Measurements from ENCODE around the gene GPR35.
"Not testable (repeated sequence)": the region's sequence is repeated elsewhere in the genome, so short reads cannot be mapped to it uniquely, and the experiment has no call there.

The GPR35 gene

DNA sequence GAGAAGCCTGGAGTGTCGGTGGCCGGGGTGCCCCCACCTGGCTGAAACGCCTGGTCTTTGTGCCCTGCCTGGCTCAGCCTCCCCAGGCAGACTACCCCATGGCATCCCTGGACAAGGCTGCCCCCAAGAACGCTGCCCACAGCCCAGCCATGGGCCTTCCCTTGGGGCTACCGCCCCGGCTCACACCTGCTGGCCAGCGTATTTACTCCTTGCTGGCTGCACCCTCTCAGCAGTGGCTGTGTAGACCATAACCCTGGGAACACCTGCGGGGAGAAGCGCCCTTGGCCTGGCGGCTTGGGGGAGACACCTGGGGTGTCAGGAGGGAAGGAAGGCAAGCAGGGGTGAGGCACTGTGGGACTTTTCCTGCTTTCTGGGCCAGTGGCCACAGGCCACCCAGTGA lies 21.4 kb upstream of the GPR35 start:
- FAIRE-seq: no peak

DNA sequence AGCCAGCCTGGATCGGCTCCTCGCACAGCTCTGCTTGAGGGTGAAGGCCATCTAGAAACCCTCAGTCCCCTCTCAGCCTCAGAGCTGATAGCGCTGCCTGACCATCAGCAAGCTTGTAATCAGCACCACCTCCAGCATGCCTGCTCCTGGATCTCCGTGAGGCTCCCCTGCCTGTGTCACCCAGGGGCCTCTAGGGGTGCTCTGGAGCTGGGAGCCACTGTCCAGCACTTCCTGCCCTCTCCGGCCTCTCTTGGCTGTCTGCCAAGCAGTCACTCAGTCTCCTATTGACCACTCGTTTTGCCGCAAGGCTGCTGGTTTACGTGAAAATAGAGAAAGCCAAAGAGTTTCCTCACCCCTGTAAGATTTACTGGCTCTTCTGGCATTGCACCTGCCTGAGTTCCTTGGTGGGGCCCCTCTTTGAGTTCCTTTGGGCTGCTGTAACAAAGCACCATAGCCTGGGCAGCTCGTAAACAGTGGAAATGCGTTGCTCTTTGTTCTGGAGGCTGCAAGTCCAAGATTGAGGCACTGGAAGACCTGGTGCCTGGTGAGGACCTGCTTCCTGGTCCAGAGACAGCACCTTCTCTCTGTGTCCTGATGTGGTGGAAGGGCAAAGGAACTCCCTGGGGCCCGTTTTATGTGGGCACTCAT lies 20.9 kb upstream of the GPR35 start:
- FAIRE-seq: no peak

DNA sequence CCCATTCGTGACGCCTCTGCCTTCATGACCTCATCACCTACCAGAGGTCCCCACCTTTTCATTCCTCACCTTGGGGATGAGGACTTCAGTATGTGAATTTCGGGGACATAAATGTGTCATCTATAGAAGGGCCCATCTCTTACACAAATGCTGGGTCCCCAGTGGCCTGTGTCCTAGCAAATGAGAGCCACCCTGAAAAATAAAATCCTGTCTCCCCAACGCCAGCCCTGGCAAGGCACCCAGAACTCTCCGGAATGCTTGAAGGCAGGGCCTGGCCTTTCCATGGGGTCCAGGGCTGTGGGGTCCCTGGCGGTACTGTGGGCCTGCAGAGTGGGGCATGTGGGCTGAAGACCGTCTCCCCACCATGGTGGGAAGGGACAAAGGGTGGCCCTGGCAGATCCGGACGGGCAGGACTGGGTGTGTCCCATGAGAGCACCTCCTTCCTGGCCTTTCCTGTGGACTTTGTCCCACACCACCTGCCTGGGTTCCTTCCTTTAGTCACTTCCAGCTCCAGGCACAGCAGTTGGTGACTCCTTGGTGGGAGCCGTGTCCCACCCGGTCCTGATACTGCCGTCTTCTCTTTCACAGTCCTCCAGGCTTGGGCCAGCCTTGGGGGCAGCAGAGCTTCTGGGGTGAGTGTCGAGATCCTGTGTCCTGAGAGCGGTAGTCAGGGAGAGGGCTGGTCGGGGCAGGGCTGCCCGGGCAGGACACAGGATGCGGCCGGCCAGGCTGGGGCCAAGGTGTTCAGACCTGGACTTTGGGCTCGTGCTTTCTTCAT lies 20.2 kb upstream of the GPR35 start:
- FAIRE-seq: no peak

DNA sequence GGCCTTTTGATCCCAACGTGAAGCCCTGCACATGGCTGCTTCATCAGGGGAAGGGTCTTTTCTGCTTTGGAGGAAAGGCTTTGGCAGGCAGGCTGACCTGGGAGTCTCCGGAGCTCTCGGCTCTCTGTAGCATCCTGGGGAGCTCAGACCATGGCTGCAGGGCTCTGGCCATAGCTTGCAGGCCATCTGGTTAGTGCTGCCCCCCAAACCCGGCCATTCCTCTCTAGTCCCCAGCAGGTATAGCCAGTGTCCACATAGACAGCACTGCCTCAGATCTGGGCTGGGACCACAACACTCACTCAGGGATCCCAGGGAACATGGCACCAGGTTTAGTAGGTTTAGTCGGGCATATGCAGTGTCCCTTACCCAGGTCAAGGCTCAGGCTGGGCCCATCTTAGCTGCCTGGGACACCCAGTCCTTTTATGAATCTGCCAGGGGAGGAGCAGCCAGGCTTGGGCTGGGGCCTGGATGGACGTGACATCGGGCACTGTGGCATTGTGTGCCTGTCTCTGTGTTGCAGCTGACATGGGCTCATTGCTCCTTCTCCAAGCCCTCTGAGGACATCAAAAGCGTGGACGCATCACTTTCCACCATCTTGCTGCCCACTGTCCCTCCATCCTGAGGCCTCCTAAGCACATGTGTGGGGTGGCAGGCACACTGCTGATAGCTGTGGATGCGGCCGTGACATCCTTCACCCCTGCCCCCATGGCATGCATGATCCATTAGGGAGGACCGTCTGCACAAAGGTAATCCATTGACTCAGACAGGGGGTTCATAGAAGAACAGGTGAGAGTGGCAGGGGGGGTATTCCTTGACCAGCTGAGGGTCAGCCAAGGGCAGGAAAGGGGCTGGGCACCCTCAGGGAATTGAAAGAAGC lies 19.2 kb upstream of the GPR35 start:
- FAIRE-seq: no peak

DNA sequence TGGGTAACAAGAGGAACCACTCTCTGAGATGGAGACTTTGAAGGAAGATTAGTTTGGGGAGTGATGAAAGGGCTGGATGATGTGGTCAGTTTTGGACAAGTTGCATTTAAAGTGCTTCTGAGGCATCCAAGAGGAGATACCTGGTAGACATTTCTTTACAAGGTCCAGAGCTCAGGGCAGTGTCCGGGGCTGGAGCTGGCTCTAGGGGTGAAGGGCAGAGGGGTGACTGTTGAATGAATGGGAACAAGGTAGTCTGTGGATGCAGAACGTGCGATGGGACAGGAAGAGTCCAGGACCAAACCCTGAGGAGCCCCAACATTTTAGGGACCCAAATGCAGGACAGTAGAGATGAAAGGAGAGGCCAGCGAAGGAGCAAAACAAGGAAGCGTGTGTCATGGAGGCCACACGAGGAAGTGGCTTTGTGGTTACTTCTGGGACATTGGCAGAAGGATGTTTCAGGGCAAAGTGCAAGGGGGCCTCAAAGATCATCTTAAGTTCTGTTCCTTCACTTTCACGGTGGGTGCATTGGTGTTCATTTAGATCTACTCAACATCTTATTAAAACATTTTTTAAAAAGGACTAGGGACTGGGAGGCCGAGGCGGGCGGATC lies 13.6 kb upstream of the GPR35 start:
- FAIRE-seq: no peak

DNA sequence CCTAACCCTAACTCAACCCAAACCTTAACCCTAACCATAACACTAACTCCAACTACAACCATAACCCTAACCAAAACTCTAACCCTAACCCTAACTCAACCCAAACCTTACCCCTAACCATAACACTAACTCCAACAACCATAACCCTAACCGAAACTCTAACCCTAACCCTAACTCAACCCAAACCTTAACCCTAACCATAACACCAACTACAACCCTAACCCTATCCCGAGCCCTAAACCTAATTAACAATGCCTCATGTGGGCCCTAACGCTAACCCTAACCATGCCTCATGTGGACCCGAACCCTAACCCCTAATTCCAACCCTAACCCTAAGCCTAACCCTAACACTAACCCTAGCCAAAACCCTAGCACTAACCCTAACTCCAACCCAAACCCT lies 11.5 kb upstream of the GPR35 start:
- no peak for FAIRE-seq

DNA sequence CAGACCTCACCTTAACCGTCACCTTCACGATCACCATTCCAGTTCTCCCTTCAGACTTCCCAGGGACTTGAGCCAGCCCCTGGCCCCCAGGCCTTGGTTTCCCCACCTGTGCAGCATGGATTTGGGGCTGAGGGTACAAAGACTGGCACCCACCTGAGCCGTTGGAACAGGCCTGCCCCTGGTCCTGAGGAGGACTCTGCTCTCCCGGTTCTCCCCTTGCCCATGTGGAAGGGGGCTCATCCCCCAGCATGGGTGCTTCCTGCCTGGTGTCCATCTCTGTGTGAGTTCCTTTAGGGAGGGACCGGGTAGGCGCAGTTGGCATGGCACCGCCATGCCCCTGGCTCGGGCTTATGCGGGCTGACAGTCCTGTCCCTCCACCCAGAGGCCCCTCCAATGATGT lies 10.9 kb upstream of the GPR35 start:
- FAIRE-seq: no peak

DNA sequence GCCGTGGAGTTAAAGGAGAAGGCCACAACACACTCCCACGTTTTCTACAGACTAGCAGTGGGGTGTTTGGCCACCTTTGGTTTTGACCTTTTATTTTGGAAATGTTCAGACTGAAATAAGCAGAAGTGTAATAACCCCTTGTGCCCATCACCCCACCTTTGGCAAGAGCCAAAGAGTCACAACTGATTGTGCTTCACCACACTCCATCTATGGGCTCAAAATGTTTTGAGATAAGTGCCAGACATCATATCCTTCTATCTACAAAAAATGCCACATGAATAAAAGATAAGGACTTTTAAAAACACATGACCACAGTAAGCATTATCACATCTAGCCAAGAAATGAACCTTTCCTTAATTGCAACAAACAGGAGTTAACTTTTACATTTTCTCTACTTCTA lies 9.9 kb upstream of the GPR35 start:
- no peak for FAIRE-seq

DNA sequence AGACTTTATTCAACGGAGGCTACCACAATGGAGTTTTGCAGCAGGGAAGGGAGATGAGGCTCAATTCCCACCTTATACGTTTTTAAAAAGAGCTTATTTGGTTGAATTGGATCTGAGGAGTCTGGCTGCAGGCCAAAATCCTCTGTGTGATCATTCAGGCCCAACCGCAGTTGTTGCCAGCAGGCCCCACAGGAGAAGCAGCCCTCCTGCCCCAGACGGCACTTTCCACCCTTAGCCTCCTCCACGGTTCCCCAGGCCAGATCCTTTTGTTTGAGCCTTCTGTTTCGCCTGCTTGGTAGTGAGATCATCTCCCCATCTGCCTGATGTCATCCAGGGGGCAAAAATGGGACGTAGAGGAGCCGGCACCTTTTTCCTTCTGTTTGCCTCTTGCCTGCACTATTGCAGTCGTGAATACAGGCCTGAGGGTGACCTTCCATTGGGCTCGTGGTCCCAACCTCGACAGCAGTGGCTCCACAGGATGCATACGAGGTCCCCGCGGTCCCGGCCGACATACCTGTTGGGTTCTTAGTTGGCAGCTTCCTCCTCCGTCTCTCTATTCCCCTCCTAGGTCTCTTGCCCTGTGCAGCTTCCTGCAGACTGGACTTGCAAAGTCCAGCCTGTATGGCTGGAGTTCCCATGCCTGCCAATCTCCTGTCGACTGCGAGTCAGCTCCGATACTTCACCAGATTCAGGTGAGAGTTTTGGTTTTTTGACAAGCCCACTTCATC lies 9.3 kb upstream of the GPR35 start:
- no peak for FAIRE-seq

DNA sequence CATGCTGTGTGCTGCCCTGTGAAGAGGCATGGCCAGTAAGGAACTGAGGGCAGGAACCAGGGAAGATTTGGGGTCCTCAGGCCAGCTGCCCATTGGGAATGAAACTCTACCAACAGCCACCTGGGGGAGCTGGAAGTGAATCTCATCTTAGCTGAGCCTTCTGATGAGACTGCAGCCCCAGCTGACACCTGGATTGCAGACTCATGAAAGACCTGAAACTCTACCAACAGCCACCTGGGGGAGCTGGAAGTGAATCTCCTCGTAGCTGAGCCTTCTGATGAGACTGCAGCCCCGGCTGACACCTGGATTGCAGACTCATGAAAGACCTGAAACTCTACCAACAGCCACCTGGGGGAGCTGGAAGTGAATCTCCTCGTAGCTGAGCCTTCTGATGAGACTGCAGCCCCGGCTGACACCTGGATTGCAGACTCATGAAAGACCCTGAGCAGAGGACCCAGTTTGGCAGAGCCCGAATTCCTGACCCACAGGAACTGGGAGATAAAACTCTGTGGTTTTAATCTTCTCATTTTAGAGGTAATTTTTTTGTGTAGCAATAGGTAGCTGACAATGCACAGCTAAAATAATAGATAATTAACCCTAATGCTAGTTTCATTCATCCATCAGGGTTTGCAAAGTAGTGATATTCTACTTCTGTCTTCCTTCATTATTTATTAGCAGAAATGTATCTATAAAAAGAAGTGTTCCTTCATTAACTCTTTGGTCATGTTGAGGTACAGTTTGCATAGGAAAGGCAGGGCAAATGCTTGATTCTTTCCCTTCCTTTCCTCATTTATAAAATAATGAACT lies 8.2 kb upstream of the GPR35 start:
- not testable (repeated sequence) for FAIRE-seq

DNA sequence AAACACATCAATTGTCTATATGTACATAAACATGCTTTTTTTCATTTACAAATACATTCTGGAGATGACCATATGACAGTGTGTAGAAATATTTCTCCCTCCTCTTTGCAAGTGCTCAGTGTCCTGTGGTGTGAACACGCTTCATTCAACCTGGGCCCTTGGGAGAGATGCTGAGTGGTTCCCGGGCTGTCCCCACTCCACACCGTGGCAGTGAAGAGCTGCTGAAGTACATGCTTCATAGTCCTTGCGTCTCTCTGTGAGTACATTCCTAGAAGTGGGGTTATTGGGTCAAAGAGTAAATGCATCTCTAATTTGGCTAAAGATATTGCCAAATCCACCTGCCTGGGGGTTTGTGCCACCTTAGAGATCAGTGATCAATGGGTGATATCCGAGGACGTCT lies 6.5 kb upstream of the GPR35 start:
- FAIRE-seq: no peak

DNA sequence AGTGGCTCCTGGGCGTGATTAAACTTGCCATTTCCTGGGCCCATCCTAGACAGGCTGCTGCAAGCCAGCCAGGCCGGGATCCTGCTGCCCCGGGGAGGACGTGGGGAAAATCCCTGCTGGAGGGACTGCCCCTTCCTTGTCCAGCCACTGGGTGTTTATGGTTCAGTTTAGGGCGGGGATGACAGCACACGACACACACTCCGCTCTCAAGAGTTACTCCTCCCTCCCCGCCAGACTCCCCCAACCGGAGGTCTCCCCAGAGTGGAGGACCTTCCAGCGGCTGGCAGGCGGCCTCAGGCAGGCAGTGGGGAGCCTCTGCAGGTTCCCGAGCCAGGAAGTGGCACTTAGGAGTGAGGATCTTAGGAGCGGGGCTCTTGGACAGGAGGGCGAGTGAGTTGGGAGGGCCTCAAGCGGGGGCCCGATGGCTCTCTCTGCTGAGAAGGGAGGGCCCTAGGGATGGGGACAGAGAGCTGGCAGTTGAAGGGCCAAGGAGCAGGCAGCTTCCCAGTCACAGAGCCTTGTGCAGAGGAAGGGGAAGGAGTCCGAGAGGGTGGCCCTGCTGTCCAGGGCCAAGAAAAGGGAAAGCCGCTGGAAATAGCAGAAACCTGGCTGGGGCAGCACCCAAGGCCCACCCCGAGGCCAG lies 5.7 kb upstream of the GPR35 start:
- no peak for FAIRE-seq

DNA sequence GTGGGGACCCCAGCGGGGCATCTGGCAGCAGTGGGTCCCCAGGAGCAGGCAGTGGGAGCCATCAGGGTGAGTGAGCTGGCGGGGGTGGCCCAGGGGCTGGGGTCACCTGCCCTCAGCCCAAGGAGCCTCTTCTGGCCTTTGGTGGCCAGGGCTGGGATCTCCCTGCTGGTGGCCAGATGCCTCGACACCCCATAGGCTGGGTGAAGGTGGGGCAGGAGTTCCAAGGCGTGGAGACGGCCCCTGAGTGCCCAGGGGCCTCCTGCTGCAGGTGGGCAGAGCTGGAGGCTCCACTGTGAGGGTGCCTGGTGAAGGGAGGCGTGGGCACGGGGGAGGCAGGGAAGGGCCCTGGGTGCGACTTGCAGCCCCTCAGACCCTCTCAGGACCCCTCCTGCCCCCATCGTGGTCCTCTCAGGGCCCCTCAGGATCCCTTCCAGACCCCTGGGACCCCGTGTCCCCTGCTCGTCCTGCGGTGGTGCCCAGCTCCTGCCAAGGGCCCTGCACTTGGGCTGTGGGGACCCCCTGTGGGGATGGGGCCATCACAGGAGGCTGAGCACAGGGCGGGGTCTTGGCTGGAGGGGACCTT lies 5.0 kb upstream of the GPR35 start:
- no peak for FAIRE-seq

DNA sequence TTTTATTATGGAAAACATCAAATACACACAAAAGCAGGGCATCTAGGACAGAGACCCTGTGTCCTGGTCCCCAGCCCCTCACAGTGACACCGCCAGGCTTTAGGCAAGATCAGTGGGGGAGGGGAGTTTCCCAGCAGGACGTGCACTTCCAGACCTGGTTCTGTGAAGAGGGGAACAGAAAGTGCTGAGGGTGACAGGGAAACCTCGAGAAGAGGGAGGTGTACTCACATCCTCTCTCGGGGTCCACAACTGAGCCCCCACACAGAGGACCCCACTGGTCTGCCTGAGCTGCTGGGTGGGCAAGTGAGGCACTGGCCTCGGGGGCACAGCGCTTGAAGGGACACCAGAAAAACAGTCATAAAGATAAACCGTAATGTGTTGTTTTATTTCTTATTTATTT lies 4.4 kb upstream of the GPR35 start:
- no peak for FAIRE-seq

DNA sequence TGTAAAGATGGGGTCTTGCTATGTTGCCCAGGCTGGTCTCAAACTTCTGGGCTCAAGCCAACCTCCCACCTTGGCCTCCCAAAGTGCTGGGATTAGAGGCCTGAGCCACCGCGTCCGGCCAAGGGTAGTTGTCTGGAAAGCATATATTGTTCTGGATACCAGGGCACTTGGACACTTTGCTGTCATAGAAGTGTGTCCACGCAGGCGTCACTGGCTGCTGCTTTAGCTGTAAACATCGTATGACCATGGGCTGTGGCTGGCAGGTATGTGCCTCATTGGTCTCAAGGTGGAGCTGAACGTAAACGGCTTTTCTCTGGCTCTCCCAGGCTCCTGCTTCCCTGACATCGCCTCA lies 3.2 kb upstream of the GPR35 start:
- FAIRE-seq: no peak

DNA sequence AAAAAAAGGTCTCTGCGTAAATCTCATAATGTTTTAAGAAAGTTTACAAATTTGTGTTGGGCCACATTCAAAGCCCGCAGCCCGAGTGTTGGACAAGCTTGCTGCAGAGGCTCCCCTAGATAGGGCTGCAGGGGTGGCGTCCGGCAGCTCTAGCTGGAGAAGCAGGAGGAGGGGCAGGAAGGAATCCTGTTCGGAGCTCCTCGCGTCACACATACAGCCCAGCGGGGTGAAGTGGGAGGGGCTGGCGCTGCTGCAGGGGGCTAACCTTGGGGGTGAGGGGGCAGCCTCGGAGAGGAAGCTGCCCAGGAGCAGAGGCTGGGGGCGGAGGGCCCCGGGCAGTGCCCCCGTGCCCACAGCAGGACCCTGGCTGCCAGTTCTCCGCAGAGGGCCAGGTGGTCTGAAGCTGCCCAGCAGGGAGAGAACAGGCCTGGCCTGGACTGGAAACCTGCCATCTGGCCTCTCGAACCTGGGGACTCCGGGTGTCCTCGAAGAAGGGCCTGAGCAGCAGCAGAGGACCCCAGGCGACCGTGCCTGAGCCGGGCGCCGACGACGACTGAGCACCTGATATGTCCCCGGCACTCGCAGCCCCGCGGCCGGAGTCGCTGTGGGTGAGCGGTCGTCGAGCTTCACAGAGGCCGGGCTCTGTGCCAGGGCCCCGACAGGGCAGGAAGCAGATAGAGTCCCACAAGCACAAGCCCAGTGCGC lies 2.6 kb upstream of the GPR35 start:
- no peak for FAIRE-seq

DNA sequence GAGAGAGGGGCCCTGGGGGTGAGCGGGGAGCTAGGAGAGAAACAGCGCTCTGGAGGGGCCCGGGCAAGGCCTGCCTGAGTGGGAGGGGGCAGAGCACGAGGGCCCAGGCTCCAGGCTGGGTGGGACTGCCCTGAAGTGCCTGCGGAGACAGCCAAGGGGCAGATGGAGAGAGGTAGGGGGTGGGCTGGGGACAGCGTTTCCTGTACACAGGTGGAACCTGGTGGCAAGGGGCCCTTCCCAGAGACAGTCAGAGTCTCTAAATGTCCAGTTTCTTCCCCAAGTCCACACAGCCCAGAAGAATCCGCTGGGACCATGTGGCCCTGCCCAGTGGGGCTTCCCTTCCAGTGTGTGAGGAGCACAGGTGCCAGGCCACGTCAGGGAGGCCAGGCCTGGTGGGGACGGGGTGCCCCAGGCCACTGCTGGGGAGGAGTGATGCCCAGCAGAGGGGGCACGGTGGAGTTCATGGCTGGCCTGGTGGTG lies 1.7 kb upstream of the GPR35 start:
- no peak for FAIRE-seq

DNA sequence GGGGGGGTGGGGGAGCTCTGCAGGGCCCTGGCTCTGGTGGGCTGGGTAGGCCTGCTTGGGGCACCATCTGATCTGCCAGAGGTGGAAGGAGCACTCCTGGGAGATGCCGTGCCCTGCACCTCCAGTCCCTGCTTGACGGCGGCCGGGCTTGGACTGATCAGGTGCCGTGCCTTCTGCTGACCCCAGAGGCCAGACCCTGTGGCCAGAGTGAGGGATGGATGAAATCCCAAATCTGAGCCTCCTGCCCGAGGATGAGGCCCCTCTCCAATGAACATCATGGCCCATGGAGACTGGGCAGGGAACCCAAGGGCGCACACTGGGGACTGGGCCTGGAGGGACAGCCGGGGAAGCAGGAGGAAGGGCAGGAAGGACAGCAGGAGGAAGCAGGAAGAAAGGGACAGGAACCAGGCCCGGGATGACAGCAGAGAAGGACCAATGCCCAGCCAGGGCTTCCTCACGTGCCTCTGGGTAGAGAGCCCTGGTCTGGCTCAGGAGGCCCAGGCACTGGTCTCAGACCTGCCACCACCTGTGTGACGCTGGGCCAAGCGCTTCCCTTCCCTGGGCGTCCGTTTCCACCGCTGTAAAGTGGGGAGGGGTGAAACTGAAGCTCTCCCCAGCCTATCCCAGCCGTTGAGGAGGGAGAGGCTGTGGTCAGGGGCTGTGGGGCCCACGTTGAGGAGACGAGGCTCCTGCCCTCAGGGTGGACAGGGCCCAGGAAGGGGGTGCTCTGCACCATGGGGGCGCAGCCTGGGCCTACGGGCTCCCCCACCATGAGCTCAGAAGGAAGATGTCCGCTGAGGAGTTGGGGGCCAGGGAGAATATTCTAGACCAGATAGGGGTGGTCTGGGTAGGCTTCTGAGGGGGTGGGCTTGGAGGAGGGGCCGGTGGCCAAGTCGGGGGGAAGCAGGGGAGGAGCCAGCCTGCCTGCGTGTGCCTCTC lies 1.0 kb upstream of the GPR35 start:
- no peak for FAIRE-seq

All from A204.1 (cell line).